Skin epidermis (tissue), 12 donors: ENCODE results near the gene AP2A1.
A peak's percentile ranks its signal among the peaks of the same experiment; 100 is the strongest.

Source experiments
- H3K27ac ChIP-seq, 21 experiments: fragments of 200-600 bp; sonication (generic) in 11 of 21; one replicate each; pipeline ENCODE4 v1.5.0; 2020; ENCODE audit warnings: mild to moderate bottlenecking in 3 of 21, inconsistent platforms in 2 of 21, moderate library complexity in 2 of 21
- H3K4me3 ChIP-seq, 7 experiments: fragments of 200-600 bp; sonication (generic) in 2 of 7; one replicate each; pipeline ENCODE4 v1.5.0; 2020; ENCODE audit warnings: inconsistent platforms in 2 of 7, mild to moderate bottlenecking in 2 of 7, moderate library complexity in 1 of 7

The AP2A1 gene

GRCh38 chr19:49850221-49850486 is 83.4 kb downstream of the AP2A1 start:
- H3K27ac ChIP-seq = peak overlapping the region in 19 of 21 experiments; percentile 94 to 100 (median 99)
- H3K4me3 ChIP-seq = peak overlapping the region; percentile 83 to 99 (median 88)

GRCh38 chr19:49850487-49851342 is 83.9 kb downstream of the AP2A1 start, which contains the start of gene PTOV1:
Gene PTOV1 (plus strand): TSS chr19:49851159.
- peak within 1 kb of the TSS; percentile 83 to 99 (median 88) for H3K4me3 ChIP-seq

DNA sequence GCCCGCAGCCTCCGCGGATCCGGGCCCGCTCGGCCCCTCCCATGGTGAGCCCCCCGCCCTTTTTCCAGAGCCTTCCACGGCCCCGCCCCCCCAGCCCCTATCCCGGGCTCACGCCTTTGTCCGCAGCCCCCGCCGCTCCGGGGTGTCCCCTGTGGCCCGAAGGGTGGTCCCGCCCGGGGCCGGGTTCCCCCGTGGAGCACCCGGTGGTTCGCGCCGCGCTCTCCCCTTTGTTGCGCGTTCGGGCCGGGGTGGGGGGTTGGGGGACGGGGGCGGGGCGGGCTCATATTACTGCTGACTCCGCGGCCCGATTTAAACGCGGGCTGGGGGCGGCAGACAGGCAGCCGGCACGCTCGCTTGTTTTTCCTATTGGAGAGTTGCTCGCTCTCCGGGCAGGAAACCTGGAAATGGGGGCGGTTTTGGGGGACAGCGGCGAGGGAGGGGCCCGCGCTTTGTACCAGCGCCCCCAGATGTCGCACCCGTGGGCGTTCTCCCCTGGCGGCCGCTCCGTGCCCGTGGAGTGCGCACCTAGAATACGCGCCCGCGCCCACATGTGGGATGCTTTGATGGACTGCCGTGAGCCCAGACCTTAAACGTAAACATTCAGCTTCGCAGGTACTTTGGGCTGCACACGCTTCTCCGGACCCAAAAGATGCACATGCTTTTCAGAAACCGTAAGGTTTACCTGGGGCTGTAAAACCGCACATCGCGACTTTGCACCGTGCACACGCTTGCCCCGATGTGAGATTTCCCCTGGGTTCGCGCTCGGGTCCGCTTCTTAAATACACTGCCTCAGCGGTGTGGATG is 84.9 kb downstream of the AP2A1 start:
- H3K27ac ChIP-seq = peak overlapping the region; percentile 50 to 100 (median 99)
- H3K4me3 ChIP-seq = peak overlapping the region; percentile 83 to 99 (median 88)

More at GRCh38 chr19:49850487-49851342, 83.9 kb downstream of the AP2A1 start, which contains the start of gene PTOV1:
- peak within 1 kb of the TSS; percentile 94 to 100 (median 99) for H3K27ac ChIP-seq

GRCh38 chr19:49852631-49853126 is 85.9 kb downstream of the AP2A1 start:
- no peak overlapping the region for H3K27ac ChIP-seq
- peak overlapping the region in 2 of 7 experiments; percentile 94 to 97 for H3K4me3 ChIP-seq

DNA sequence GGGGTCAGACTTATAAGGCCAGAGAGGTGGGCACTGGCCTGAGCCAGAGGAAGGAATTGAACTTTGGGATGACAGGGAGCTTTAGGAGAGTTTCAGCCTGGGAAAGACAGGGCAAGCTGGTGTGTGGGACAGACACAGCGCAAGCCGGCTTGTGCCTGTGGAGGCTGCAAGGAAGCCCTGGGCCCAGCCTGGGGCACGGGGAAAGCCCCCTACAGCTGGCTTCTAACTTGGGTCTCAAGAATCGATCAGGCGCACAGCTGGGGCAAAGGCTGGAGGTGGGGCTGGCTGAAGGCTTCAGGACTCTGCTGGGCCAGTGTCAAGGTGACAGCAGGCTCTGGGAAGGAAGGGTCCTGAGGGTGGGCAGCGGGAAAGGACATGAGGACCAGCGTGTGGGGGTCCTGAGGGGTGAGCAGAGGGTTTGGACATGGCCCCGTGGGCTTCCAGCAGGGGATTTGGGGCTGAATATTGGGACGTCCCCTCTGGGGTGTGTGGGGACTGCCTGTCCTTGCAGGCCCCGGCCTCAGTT is 87.1 kb downstream of the AP2A1 start:
- H3K27ac ChIP-seq = peak overlapping the region in 1 of 21 experiments; percentile 6
- H3K4me3 ChIP-seq = no peak overlapping the region

GRCh38 chr19:49854378-49855263 is 87.8 kb downstream of the AP2A1 start:
- Histone ChIP-seq H3K27ac (peak overlapping the region in 1 of 21 experiments; percentile 49), H3K4me3 (no peak overlapping the region)

- H3K4me3 ChIP-seq = no peak overlapping the region
- H3K27ac ChIP-seq = peak overlapping the region in 1 of 21 experiments; percentile 49
These were observed 88.5 kb downstream of the AP2A1 start for GRCh38 chr19:49855277-49855675.

DNA sequence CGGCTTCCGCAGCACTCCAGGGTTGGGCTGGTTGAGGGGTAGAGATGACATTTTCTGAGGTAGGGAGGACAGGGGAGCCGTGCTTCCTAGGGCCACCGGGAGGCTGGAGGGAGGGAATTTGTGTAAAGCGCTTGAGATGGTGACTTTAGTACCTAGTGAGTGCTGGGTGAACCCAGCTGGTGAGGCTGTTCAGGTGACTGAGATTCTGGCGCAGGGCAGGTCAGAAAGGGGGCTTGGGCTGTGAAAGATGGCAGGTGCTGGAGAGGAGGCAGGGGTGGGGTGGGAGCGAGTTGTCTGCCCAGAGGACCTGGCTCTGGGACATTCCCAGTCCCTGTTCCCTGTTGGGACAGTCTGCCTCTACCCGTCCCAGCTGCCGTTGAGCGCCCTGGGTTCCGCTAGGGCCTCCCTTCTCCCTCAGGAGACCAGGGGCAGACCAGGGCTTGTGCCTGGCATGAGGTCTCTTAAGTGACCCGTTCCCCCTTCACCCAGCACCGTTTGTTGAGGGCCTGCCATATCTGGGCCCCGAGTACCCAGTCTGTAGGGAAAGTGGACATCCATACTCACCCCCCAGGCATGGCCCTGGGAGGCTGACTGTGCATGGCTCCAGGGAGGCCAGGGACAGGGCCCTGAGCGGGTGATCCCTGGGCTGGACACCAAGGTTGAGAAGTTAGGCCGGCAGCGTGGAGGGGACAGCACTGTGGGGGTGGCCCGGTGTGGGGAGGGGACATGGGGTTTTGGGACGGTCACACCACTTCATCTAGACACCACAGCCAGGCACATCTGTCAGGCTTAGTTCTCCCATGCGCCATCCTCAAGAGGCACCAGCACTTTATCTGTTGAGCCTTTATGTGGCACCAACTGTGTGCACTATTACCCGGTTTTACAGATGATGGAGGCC is 89.1 kb downstream of the AP2A1 start:
- Histone ChIP-seq H3K27ac (no peak overlapping the region), H3K4me3 (no peak overlapping the region)

DNA sequence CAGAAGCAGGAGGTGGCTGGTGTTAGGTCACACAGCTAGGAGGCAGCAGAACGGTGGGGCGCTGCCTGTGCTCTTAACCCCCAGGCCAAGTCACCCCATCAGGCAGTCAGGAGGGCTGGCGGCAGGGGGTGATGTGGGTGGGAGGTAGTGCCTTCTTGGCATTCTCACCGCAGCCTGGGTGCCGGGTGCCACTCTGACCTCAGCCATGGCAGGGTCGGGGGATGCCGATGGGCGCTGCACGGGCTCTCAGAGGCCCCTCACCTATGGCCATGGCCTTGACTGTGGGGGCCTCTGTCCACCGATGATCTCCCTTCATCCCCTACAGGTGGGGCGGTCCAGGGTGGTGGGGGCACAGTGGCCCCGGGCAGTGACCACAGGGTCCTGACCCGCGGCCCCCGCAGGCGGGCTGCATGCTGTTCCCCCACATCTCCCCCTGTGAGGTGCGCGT is 89.8 kb downstream of the AP2A1 start:
- Histone ChIP-seq H3K4me3 (no peak overlapping the region), H3K27ac (no peak overlapping the region)
